HG03039 (cell line): ENCODE data around the gene SETBP1.

ENCODE experiments used
- ATAC-seq: cut with Tn5 transposase; IDR thresholded peaks from one replicate; pipeline ENCODE4 v1.9.1; 2021; ENCODE audit warnings: mild to moderate bottlenecking, moderate library complexity; ENCODE audit not compliant: unreplicated experiment

SETBP1 gene

GRCh38 chr18:44811572-44812125 is 131.0 kb downstream of the SETBP1 start:
- ATAC-seq, result no peak

GRCh38 chr18:44812426-44812825 is 131.7 kb downstream of the SETBP1 start:
- no peak for ATAC-seq

GRCh38 chr18:44813586-44813985 is 132.9 kb downstream of the SETBP1 start:
- ATAC-seq, result no peak

- no peak for ATAC-seq
Observed at GRCh38 chr18:44815108-44815507, 134.4 kb downstream of the SETBP1 start.

- ATAC-seq, result no peak
Observed at GRCh38 chr18:44816050-44816449, 135.4 kb downstream of the SETBP1 start.

- no peak for ATAC-seq
Observed at GRCh38 chr18:44816477-44816876, 135.8 kb downstream of the SETBP1 start.

GRCh38 chr18:44817831-44818473 is 137.3 kb downstream of the SETBP1 start:
- ATAC-seq, result no peak

GRCh38 chr18:44818668-44819403 is 138.1 kb downstream of the SETBP1 start:
- no peak for ATAC-seq

GRCh38 chr18:44819944-44820510 is 139.3 kb downstream of the SETBP1 start:
- ATAC-seq, result no peak

GRCh38 chr18:44821924-44822323 is 141.2 kb downstream of the SETBP1 start:
- ATAC-seq, result no peak

GRCh38 chr18:44823286-44823685 is 142.6 kb downstream of the SETBP1 start:
- no peak for ATAC-seq

- no peak for ATAC-seq
Observed at GRCh38 chr18:44823782-44824181, 143.1 kb downstream of the SETBP1 start.

- ATAC-seq, result no peak
Observed at GRCh38 chr18:44824884-44825283, 144.2 kb downstream of the SETBP1 start.

- ATAC-seq, result no peak
Observed at GRCh38 chr18:44826418-44827259, 146.0 kb downstream of the SETBP1 start.

- ATAC-seq, result no peak
Observed at GRCh38 chr18:44828080-44828479, 147.4 kb downstream of the SETBP1 start.

- no peak for ATAC-seq
Observed at GRCh38 chr18:44830581-44830980, 149.9 kb downstream of the SETBP1 start.

- ATAC-seq, result no peak
Observed at GRCh38 chr18:44833786-44834185, 153.1 kb downstream of the SETBP1 start.

- ATAC-seq, result no peak
Observed at GRCh38 chr18:44834867-44835469, 154.3 kb downstream of the SETBP1 start.

GRCh38 chr18:44835703-44836102 is 155.0 kb downstream of the SETBP1 start:
- ATAC-seq, result no peak

- ATAC-seq, result no peak
Observed at GRCh38 chr18:44836263-44836662, 155.6 kb downstream of the SETBP1 start.
